Neural progenitor cell (in vitro differentiated cells): ENCODE data around the gene TJP1. TPM values are rescaled to one million over a fixed set of nuclear protein-coding genes. Genes with fewer than 3 reads are reported as not detected.
"Not testable (repeated sequence)": the region's sequence is repeated elsewhere in the genome, so short reads cannot be mapped to it uniquely, and the experiment has no call there.

ENCODE experiments used
- DNase-seq: peaks from one replicate; pipeline ENCODE4 v3.0.0-alpha.2; 2016; ENCODE audit warnings: low spot score
- H2AFZ ChIP-seq: fragments of 200-600 bp; sonication (generic); replicated peaks from 2 replicates; pipeline ENCODE4 v1.6.1; 2016; ENCODE audit warnings: antibody characterized with exemption
- H3F3A ChIP-seq: fragments of 200-600 bp; sonication (generic); 2 replicates; pipeline ENCODE4 v1.6.1; 2016; ENCODE audit warnings: antibody characterized with exemption, low read depth
- H3K27ac ChIP-seq: fragments of 200-600 bp; sonication (generic); 2 replicates; pipeline ENCODE4 v1.5.1; 2016; ENCODE audit warnings: mild to moderate bottlenecking
- H3K27me3 ChIP-seq: fragments of 200-600 bp; sonication (generic); 2 replicates; pipeline ENCODE4 v1.6.1; 2016; ENCODE audit warnings: mild to moderate bottlenecking, moderate library complexity
- H3K36me3 ChIP-seq: fragments of 200-600 bp; sonication (generic); 2 replicates; pipeline ENCODE4 v1.5.1; 2016
- H3K4me1 ChIP-seq: fragments of 200-600 bp; sonication (generic); 2 replicates; pipeline ENCODE4 v1.6.1; 2016; ENCODE audit warnings: mixed run types
- H3K4me2 ChIP-seq: fragments of 200-600 bp; sonication (generic); 2 replicates; pipeline ENCODE4 v1.6.1; 2016
- H3K4me3 ChIP-seq: fragments of 200-600 bp; sonication (generic); 2 replicates; pipeline ENCODE4 v1.5.1; 2016
- H3K79me2 ChIP-seq: fragments of 200-600 bp; sonication (generic); 2 replicates; pipeline ENCODE4 v1.6.1; 2016; ENCODE audit warnings: low read depth
- H3K9ac ChIP-seq: fragments of 200-600 bp; sonication (generic); 2 replicates; pipeline ENCODE4 v1.6.1; 2016
- H3K9me3 ChIP-seq: fragments of 200-600 bp; sonication (generic); 2 replicates; pipeline ENCODE4 v1.5.1; 2016; ENCODE audit warnings: low read depth
- H4K20me1 ChIP-seq: fragments of 200-600 bp; sonication (generic); 2 replicates; pipeline ENCODE4 v1.6.1; 2016; ENCODE audit warnings: low read depth
- H3K27ac Mint-ChIP-seq: 3 replicates; pipeline ENCODE4 v1.8.0; 2021; ENCODE audit warnings: mixed read lengths
- H3K27me3 Mint-ChIP-seq: 2 replicates; pipeline ENCODE4 v1.8.0; 2022; ENCODE audit warnings: low read depth, mild to moderate bottlenecking, inconsistent platforms, moderate library complexity, mixed read lengths; ENCODE audit not compliant: insufficient read depth
- H3K36me3 Mint-ChIP-seq: 3 replicates; pipeline ENCODE4 v1.8.0; 2021; ENCODE audit warnings: mixed read lengths
- H3K4me1 Mint-ChIP-seq: 3 replicates; pipeline ENCODE4 v1.8.0; 2021; ENCODE audit warnings: mixed read lengths
- H3K4me3 Mint-ChIP-seq: 3 replicates; pipeline ENCODE4 v1.8.0; 2021; ENCODE audit warnings: mild to moderate bottlenecking, moderate library complexity, mixed read lengths
- H3K9me3 Mint-ChIP-seq: 3 replicates; pipeline ENCODE4 v1.8.0; 2020; ENCODE audit warnings: mixed read lengths
- EZH2 ChIP-seq: fragments of 200-600 bp; sonication (generic); IDR thresholded peaks from 2 replicates; pipeline ENCODE4 v1.6.1; 2017; ENCODE audit warnings: antibody characterized with exemption, mild to moderate bottlenecking, moderate library complexity
- EZH2phosphoT487 ChIP-seq: fragments of 200-600 bp; sonication (generic); IDR thresholded peaks from 2 replicates; pipeline ENCODE4 v1.6.1; 2017; ENCODE audit warnings: antibody characterized with exemption
- total RNA-seq: library from RNA; depleted of rRNA; stranded (reverse); fragments of >200 nt; gene quantifications from 2 replicates; pipeline ENCODE4 v1.2.3, GENCODE V29; 2015; ENCODE audit warnings: low replicate concordance
- TF ChIP-seq, protein P1 (sequence below): fragments of 200-600 bp; sonication (generic); IDR thresholded peaks from 2 replicates; pipeline ENCODE4 v1.5.1; 2017; ENCODE audit warnings: antibody characterized with exemption, mild to moderate bottlenecking

Gene TJP1
- total RNA-seq, 1 donor from 2014 or later: 126 TPM

DNA sequence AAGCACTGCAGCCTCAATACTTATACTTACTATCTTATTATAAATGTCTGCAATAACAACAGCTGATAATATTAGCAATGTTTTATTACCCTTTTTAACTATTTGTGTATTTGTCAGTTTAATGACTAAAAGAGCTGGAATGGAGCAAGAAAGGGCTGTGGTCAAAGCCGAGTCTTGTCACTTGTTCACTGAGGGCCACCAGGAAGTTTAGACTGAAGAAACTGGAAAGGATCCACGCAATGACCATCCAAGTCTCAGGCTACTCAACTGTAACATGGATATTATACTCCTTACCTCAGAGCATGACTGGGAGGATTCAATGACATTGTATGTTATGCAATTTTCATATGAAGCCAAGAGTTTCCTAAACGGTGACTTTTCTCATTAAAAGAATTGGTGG is 90.4 kb downstream of the TJP1 start:
- no peak overlapping the region for H3K9ac ChIP-seq
- H3K9me3 ChIP-seq: no peaks in the 10 kb centered on the region
- H3K27ac ChIP-seq: no peak overlapping the region
- DNase-seq: no peak
- TF ChIP-seq, protein P1, sequence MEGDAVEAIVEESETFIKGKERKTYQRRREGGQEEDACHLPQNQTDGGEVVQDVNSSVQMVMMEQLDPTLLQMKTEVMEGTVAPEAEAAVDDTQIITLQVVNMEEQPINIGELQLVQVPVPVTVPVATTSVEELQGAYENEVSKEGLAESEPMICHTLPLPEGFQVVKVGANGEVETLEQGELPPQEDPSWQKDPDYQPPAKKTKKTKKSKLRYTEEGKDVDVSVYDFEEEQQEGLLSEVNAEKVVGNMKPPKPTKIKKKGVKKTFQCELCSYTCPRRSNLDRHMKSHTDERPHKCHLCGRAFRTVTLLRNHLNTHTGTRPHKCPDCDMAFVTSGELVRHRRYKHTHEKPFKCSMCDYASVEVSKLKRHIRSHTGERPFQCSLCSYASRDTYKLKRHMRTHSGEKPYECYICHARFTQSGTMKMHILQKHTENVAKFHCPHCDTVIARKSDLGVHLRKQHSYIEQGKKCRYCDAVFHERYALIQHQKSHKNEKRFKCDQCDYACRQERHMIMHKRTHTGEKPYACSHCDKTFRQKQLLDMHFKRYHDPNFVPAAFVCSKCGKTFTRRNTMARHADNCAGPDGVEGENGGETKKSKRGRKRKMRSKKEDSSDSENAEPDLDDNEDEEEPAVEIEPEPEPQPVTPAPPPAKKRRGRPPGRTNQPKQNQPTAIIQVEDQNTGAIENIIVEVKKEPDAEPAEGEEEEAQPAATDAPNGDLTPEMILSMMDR: no peak
- no peaks in the 10 kb centered on the region for H3K27me3 ChIP-seq
- no peak overlapping the region for H2AFZ ChIP-seq
- H3K36me3 ChIP-seq: peaks cover 48% of the 10 kb centered on the region
- H3K4me2 ChIP-seq: no peak overlapping the region
- no peaks in the 10 kb centered on the region for H3K79me2 ChIP-seq
- Mint-ChIP-seq H3K27ac (no peak overlapping the region), H3K9me3 (no peaks in the 10 kb centered on the region), H3K4me3 (no peak overlapping the region), H3K4me1 (peaks cover 6% of the 10 kb centered on the region), H3K36me3 (peaks cover 44% of the 10 kb centered on the region), H3K27me3 (no peaks in the 10 kb centered on the region)
- H4K20me1 ChIP-seq: no peaks in the 10 kb centered on the region
- H3K4me3 ChIP-seq: no peak overlapping the region
- no peaks in the 10 kb centered on the region for H3K4me1 ChIP-seq
- no peaks in the 10 kb centered on the region for H3F3A ChIP-seq

DNA sequence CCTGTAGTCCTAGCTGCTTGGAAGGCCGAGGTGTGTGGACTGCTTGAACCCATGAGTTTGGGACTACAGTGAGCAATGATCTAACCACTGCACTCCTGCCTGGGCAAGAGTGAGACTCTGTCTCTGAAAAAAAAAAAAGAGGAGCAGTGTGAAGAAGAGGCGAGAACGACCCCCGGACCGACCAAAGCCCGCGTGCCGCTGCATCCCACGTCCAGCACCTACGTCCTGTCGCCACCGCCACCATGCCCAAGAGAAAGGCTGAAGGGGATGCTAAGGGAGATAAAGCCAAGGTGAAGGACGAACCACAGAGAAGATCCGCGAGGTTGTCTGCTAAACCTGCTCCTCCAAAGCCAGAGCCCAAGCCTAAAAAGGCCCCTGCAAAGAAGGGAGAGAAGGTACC is 91.8 kb downstream of the TJP1 start:
- not testable (repeated sequence) for DNase-seq, H3K9me3 ChIP-seq, H3K79me2 ChIP-seq, H3K27ac Mint-ChIP-seq, H2AFZ ChIP-seq, H3K4me3 ChIP-seq, H4K20me1 ChIP-seq, H3K27me3 Mint-ChIP-seq, H3K27me3 ChIP-seq, H3K4me1 Mint-ChIP-seq, H3F3A ChIP-seq, H3K9ac ChIP-seq, H3K4me2 ChIP-seq, H3K9me3 Mint-ChIP-seq, H3K4me3 Mint-ChIP-seq, H3K4me1 ChIP-seq, H3K27ac ChIP-seq
- peaks cover 49% of the 10 kb centered on the region for H3K36me3 Mint-ChIP-seq
- H3K36me3 ChIP-seq: peaks cover 59% of the 10 kb centered on the region

DNA sequence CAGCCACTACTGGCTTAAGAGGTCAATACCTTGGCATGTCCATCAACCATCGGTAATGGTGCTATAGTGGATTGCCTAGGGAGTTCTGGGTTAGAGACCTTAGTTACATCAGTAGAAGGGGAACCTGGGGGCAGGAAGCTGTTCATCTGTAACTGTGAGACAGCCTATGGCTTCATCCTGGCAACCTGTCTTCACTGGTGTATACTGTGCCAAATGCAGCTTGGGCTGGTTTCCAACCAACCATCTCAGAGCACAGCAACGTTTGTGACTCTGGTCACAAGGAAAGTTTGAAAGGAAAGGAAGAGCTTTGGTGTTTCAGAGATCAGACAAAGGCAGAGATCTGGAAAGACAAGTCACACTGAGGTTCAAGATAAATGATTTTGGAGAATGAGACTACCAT is 93.8 kb downstream of the TJP1 start:
- H3K4me2 ChIP-seq: no peak overlapping the region
- H3K9ac ChIP-seq: no peak overlapping the region
- H3K79me2 ChIP-seq: no peaks in the 10 kb centered on the region
- Mint-ChIP-seq H3K4me3 (no peak overlapping the region), H3K27ac (no peak overlapping the region), H3K9me3 (peaks cover 12% of the 10 kb centered on the region), H3K36me3 (peaks cover 62% of the 10 kb centered on the region), H3K27me3 (no peaks in the 10 kb centered on the region), H3K4me1 (no peaks in the 10 kb centered on the region)
- H3K36me3 ChIP-seq: peaks cover 71% of the 10 kb centered on the region
- no peaks in the 10 kb centered on the region for H3K27me3 ChIP-seq
- no peaks in the 10 kb centered on the region for H3F3A ChIP-seq
- H3K27ac ChIP-seq: no peak overlapping the region
- TF ChIP-seq EZH2: no peak
- no peak for TF ChIP-seq EZH2phosphoT487
- TF ChIP-seq, protein P1: no peak
- no peaks in the 10 kb centered on the region for H4K20me1 ChIP-seq
- no peaks in the 10 kb centered on the region for H3K4me1 ChIP-seq
- no peak overlapping the region for H2AFZ ChIP-seq
- no peaks in the 10 kb centered on the region for H3K9me3 ChIP-seq
- DNase-seq: no peak
- no peak overlapping the region for H3K4me3 ChIP-seq

DNA sequence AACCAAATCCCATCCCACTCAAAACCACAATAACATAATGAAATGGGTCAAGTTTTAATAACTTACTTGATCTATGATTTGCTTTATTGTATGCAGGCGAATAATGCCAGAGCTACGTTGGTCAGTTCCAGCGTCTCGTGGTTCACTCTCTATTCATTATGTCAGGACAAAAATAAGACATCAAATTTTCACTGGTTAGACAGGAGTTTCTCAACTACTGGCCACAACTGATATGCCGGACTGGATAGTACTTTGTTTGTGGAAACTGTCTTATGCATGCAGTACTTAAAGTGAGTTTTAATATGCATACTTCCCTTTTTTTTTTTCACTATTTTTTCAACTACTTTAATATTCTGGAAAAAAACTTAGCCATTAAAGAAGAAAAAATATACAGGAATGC is 94.4 kb downstream of the TJP1 start:
- Histone ChIP-seq H3K4me2 (no peak overlapping the region), H3K4me3 (no peak overlapping the region), H2AFZ (no peak overlapping the region), H3K9me3 (peaks cover 3% of the 10 kb centered on the region), H3K27ac (no peak overlapping the region), H4K20me1 (no peaks in the 10 kb centered on the region), H3K79me2 (no peaks in the 10 kb centered on the region), H3K9ac (no peak overlapping the region), H3K4me1 (no peaks in the 10 kb centered on the region), H3F3A (no peaks in the 10 kb centered on the region), H3K27me3 (no peaks in the 10 kb centered on the region), H3K36me3 (peaks cover 70% of the 10 kb centered on the region)
- TF ChIP-seq EZH2phosphoT487 (no peak), EZH2 (no peak)
- TF ChIP-seq, protein P1: no peak
- no peak overlapping the region for H3K4me3 Mint-ChIP-seq
- no peak overlapping the region for H3K27ac Mint-ChIP-seq
- H3K36me3 Mint-ChIP-seq: peaks cover 64% of the 10 kb centered on the region
- H3K27me3 Mint-ChIP-seq: no peaks in the 10 kb centered on the region
- peaks cover 17% of the 10 kb centered on the region for H3K9me3 Mint-ChIP-seq
- H3K4me1 Mint-ChIP-seq: no peaks in the 10 kb centered on the region
- DNase-seq: no peak
